WI38 (cell line): ENCODE results near the gene PCDH10.
A peak's percentile ranks its signal among the peaks of the same experiment; 100 is the strongest.

Experiments used
- H3K4me3 ChIP-seq: 2 replicates; pipeline ENCODE4 v1.5.1; 2011; ENCODE audit warnings: low read depth, mild to moderate bottlenecking, control low read depth, low read length
- TF ChIP-seq, protein P1 (sequence below): IDR thresholded peaks from 2 replicates; pipeline ENCODE4 v1.5.1; 2012; ENCODE audit warnings: low read depth, mild to moderate bottlenecking, control low read depth, low read length

PCDH10 gene, protein sequence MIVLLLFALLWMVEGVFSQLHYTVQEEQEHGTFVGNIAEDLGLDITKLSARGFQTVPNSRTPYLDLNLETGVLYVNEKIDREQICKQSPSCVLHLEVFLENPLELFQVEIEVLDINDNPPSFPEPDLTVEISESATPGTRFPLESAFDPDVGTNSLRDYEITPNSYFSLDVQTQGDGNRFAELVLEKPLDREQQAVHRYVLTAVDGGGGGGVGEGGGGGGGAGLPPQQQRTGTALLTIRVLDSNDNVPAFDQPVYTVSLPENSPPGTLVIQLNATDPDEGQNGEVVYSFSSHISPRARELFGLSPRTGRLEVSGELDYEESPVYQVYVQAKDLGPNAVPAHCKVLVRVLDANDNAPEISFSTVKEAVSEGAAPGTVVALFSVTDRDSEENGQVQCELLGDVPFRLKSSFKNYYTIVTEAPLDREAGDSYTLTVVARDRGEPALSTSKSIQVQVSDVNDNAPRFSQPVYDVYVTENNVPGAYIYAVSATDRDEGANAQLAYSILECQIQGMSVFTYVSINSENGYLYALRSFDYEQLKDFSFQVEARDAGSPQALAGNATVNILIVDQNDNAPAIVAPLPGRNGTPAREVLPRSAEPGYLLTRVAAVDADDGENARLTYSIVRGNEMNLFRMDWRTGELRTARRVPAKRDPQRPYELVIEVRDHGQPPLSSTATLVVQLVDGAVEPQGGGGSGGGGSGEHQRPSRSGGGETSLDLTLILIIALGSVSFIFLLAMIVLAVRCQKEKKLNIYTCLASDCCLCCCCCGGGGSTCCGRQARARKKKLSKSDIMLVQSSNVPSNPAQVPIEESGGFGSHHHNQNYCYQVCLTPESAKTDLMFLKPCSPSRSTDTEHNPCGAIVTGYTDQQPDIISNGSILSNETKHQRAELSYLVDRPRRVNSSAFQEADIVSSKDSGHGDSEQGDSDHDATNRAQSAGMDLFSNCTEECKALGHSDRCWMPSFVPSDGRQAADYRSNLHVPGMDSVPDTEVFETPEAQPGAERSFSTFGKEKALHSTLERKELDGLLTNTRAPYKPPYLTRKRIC

DNA sequence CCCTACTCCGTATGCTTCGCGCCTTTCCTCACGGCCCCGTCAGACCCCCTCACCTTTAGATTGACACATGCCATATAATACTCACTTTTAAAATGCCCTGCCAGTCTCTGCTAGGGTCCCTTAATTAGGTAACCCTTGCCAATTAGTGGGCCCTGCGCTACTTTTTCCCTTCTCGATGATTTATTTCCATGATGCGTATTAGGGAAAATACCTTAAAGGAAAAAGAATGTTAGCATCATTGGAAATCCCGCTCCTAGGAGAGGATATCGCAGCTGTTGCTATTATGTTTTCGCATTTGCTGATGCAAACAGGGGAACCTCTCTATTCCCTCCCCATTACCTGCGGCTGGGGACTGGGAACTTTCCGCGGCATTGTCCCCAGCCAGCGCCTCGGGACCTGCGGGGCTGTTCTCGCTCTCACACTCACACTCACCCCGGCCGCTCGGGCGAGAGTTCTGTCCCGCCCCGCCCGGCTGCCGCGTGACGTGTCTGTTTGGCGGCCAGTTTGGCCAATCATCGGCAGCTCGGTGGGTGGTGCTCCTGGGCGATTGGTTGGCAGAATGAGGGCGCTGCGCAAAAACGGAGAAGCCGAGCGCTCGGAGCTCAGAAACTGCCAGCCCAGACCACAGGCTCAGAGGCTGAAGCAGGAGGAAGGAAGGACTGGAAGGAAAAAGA is at the start of gene PCDH10:
TSS of gene PCDH10 (plus strand) at position 605 of the 674 bp plus-strand sequence. CDS start 847 bp downstream, outside the sequence.
- H3K4me3 ChIP-seq: peak within 1 kb of the TSS; percentile 45

DNA sequence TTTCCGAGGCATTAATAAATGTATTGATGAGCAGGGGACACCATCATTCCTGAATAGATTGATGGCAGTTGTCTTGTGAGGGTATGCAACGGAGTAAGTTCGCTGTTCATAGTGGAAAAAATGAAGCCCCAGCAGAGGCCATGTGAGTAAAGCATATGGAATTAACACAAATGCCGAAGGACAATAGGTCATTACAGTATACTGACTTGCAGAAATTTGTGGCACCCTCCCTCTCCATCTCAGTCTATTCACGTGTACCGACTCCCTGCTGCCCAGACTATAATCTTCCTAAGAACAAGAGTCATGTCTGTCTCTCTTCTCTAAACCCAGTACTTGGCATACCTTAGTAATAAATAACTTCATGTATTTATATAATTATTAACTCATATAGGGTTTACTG is 47.1 kb upstream of the PCDH10 start:
- TF ChIP-seq, protein P1, sequence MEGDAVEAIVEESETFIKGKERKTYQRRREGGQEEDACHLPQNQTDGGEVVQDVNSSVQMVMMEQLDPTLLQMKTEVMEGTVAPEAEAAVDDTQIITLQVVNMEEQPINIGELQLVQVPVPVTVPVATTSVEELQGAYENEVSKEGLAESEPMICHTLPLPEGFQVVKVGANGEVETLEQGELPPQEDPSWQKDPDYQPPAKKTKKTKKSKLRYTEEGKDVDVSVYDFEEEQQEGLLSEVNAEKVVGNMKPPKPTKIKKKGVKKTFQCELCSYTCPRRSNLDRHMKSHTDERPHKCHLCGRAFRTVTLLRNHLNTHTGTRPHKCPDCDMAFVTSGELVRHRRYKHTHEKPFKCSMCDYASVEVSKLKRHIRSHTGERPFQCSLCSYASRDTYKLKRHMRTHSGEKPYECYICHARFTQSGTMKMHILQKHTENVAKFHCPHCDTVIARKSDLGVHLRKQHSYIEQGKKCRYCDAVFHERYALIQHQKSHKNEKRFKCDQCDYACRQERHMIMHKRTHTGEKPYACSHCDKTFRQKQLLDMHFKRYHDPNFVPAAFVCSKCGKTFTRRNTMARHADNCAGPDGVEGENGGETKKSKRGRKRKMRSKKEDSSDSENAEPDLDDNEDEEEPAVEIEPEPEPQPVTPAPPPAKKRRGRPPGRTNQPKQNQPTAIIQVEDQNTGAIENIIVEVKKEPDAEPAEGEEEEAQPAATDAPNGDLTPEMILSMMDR: no peak
- H3K4me3 ChIP-seq: no peak overlapping the region

More for the DNA sequence above, at the start of gene PCDH10:
- TF ChIP-seq, protein P1: no peak

DNA sequence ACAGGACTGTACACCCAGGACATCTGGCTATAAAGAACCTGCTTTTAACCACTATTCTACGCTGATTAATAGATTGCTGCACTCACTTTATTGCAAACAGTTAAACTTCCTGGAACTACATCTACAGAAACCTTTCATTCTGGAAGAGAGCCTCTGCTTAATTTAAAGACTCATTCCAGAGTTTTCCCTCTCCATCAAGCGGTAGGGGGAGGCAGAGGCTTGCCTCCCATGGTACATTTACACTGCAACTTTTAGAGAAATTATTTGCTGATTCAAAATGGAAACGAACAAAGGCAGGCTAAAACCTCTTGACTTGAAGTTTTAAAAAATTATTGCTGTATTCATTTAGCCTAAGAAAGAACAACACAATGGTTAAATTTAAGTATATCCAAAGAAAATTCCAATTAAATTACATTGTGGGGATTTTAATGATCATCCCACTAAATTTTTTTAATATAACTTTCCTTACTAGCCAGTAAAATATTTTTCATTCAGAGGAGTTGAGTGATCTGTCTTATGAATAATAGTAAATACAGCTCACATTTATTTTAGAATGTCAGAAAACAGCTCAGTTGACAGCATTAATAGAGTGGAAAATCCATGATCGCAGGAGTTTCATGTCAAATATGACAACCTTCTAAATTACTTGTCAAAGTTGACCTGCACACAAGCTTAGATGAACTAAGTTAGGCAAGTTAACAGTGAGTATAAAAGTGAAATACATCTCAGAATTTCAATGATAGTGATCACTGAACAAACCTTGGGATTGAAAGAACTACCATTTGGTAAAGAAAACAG is 46.3 kb upstream of the PCDH10 start:
- TF ChIP-seq, protein P1: no peak
- no peak overlapping the region for H3K4me3 ChIP-seq

DNA sequence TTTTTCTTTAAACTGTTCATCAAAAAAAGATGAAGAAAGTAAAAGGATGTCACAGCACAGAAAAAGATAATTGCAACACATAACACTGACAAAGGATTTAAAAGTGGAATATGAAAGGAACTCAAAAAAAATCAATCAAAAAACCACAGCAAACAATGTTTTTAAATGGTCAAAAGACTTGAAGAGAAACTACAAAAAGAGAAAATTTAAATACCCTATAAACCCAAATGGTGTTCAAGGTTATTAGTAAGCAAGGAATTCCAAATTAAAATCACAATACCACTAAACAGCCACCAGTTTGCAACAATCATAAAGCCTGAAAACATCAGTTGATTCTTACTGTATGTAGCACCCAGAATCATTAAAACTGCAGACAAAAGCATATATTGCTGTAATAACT is 36.5 kb upstream of the PCDH10 start:
- TF ChIP-seq, protein P1: no peak
- no peak overlapping the region for H3K4me3 ChIP-seq

DNA sequence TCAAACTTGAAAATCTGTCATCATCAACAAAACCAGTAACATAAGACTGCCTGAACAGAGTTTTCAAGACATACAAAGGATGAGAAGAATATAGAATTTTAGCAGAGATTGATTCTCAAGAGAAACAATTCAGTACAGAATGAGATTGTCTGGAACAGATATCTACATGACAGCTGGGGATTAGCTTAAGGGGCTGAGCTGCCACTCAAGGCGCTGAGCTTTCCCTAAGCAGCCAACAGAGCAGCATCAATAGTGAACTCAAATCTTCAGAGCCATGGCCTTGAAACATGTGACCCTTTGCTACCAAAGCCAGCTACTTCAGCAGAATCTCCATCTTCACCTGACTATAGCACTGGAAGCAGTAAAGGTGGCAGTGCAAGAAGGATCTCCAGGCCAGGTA is 24.3 kb upstream of the PCDH10 start:
- TF ChIP-seq, protein P1: no peak
- no peak overlapping the region for H3K4me3 ChIP-seq

DNA sequence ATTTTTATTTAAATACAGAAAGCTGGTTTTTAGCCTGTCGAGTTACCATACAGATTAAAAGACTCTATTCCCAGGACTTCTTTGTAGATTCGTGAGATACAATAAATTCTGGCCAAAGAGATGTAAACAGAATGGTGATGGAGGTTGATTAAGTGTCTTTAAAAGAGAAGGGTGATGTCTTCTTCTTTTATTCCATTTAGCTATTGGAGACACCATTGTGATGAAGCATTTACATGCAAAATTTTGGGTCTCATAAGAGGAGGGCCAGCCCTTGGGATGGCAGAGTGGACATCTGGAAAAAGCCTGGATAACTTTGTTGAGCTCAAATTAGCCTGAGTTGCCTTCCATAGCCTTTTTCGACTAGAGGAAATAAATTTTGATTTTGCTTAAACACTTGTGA is 21.6 kb upstream of the PCDH10 start:
- TF ChIP-seq, protein P1: no peak
- no peak overlapping the region for H3K4me3 ChIP-seq
